Measurements from ENCODE around the gene AP5Z1.

The AP5Z1 gene

GRCh38 chr7:4823441-4824119, 48.2 kb downstream of the AP5Z1 start:
- no peak for FAIRE-seq

GRCh38 chr7:4824120-4824775, 48.8 kb downstream of the AP5Z1 start:
- FAIRE-seq: no peak

DNA sequence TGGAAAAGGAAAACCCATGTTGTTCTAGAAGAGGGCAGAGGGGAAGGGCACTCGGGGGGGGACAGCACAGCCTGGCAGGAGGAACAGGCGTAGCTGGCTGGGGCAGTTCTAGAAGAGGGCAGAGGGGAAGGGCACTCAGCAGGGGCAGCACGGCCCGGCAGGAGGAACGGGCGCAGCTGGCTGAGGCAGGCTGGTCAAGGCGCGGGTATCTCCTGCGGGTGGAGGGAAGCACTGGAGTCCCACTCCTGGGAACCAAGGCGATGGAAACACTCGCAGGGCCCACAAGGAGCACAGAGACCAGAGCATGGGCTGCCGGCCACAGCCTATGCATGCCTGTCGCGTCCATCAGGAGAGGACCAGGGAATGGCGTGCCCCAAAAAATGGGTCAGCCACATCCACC, 49.7 kb downstream of the AP5Z1 start:
- no peak for FAIRE-seq

- no peak for FAIRE-seq
Measured at GRCh38 chr7:4828720-4829383, 53.4 kb downstream of the AP5Z1 start.

- FAIRE-seq: no peak
Measured at GRCh38 chr7:4830176-4830575, 54.8 kb downstream of the AP5Z1 start.

GRCh38 chr7:4831723-4832495, 56.5 kb downstream of the AP5Z1 start:
- no peak for FAIRE-seq

DNA sequence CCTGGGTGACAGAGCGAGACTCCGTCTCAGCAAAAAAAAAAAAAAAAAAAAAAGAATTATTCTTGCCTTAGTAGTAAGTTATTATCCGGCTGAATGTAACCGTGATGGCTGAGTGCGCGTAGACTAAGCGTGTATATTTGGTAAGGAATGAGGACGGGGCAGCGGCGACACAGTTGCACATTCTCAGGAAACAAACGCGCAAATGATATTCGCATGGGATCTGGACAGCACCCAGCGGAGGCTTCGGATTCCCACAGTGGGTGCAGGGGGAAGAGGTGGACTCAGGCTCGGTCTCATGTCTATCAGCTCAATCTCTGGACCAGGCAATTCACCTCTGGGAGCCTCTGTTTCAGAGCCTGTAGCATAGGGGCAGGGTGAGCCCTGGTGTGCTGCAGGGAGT, 57.3 kb downstream of the AP5Z1 start:
- FAIRE-seq: no peak

DNA sequence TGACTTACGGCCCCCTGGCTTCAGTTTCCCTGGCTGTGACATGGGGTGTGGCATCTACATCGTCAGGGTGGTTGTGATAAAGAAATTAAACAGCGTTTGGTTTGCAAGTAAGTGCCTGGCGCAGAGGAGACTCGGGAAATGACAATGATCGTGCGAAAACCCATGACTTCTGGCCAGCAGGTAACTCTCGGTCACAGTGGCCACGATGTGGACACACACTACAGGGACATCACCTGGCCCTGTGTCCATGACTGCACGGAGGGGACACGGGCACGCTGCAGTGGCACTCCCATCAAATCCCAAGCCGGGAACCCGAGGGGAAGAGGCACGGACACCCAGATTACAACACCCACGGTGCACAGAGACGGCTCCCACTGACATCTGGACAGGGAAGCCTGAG, 57.8 kb downstream of the AP5Z1 start:
- no peak for FAIRE-seq

DNA sequence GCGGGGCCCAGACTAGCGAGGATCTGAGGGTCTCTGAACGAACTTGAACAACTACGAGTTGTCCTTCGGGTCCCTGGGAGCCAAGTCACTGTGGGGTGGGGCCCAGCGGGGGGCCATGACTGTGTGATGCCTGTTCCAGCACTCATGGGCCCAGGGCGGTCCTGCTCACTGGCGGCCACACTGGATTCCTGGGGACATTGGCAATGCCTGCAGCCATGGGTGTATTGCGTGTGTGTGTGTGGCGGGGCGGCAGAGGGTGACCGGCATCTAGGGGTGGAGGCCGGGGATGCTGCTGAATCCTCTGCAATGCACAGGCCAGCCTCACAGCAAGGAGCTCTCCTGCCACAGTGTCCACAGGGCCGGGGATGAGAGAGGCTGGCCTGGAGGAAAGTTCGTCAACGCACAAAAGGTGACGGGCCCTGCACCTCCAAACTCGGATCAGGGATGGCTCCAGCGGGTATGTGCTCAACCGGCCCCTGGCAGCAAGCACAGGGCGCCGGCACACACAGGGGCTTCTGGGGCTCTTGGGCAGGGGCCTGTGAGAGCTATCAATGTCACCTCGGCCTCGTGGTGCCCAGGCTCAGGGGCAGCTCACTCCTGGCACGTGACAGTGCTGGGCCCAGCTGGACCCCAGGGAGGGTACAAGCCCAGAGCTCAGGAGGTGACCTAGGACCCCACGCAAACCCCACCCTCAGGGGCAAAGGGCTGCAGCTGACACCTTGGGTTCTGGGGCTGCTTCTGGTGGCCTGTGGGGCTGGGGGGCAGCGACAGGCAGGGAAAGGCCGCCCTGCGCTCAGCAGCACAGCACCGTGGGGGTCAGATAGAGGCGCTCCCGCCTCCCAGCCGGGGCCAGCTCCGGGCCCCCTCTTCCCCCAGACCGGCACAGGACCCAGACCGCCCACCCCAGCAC, 58.5 kb downstream of the AP5Z1 start:
- no peak for FAIRE-seq

GRCh38 chr7:4834601-4835397, 59.4 kb downstream of the AP5Z1 start:
- no peak for FAIRE-seq

- FAIRE-seq: no peak
Measured at GRCh38 chr7:4835398-4836205, 60.2 kb downstream of the AP5Z1 start.

GRCh38 chr7:4836206-4836661, 60.8 kb downstream of the AP5Z1 start:
- no peak for FAIRE-seq

DNA sequence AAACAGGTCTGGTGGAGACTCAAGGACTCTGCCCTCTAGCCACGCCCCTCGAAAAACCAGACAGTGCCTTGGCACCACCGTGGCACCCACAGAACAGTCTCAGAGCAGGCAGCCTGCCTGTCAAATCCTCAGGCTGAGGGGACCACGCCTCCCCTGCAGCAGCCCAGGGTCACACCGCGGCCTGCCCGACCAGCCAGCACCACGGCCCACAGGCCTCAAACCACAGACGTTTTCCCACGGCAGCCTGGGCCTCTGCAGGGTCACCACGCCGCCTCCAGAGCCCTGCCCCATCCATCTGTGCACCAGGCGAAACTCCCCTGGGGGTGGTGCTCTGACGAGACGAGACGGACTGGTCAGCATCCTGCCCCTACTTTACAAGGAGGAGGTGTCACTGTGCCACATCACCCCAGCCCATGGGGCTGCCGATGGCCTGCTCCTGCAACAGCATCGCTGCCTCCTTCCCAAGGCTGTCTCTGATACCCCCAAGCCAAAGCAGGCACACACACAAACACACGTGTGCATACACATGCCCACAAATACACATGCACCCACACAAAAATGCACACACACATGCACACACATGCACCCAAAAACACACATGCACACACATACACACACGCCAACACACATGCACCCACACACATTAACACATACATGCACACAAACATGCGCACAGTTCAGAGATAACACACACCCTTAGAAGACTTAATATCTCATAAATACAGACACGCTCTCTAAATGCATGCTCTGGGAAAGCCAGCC, 61.8 kb downstream of the AP5Z1 start:
- FAIRE-seq: no peak

DNA sequence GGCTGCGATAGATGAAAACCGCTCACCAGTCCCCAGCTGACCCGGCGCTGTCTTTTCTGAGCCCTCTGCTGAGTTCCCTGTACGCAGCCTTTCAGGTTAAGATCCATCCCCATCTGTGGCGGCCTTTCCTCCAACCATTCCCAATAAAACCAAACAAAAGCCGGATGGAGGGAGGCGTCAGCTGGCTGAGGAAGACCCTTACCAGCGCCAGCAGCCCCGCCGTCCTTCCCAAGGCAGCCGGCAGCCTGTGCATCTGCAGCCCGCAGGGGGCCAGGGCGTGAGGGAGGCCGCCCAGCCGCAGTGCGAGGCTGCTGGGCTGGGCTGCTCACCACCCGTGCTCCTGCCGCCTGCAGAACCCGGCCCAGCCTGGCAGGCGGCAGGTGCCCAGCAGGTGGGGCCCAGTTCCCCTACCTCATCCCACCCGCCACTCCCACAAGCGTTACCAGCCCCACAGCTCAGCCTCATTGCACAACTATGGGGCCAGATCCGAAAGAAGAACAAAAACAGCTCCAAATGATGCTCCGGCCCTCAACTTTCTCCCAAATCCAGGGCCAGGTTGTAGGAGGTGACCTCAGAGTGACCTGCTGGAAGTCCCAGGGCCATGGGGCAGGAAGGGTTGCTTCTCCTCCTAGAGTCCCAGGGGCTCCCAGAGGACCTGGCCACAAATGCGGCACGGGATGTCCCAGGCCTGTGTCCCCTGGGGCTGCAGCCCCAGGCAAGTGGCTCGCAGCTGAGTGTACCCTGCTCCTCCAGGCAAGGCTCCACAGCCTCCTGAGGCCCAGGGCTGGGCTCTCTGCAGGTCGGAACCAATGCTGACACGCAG, 62.6 kb downstream of the AP5Z1 start:
- FAIRE-seq: no peak

DNA sequence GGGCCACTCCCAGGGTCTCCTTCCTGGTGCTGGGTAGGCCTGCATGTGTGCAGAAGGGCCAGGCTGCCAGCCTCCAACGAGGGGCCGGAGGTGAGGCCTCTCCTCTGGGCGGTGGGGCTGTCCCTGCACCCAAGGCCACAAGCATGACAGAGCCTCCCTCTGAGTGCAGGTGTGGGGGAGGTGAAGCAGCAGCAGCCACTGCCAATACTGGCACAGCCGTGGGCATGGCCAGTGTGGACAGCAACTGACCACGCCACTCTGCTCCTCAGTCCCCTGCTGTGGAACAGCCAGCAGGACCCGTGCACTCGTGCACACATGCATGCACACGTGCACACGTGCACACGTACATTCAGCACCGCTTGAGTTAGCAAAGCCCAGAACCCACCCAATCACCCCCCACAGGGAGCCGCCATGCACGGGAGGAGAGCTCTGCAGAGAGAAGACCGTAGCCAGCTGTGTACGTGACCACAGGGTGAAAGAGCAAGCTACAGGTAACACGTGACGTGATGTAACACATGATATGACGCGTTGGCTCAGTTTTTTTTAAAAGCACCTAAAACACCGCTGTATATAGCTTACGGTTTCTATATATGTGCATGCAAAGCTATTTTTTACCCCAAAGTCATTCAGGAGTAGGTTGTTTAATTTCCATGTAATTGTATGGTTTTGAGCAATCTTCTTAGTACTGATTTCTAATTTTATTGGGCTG, 63.4 kb downstream of the AP5Z1 start:
- FAIRE-seq: no peak

- FAIRE-seq: no peak
Measured at GRCh38 chr7:4840079-4840501, 64.7 kb downstream of the AP5Z1 start.
